HepG2 (cell line): ENCODE measurements around the gene SF3A2. TPM values are rescaled to one million over a fixed set of nuclear protein-coding genes. Genes with fewer than 3 reads are reported as not detected.
A peak's percentile ranks its signal among the peaks of the same experiment; 100 is the strongest.

Source experiments
- ATF7 ChIP-seq, 2 experiments: fragments of 450-650 bp in 1 of 2; sonication (generic) in 1 of 2; formaldehyde crosslinking in 1 of 2; IDR thresholded peaks; 2 replicates each; pipeline versions ENCODE4 v1.4.0 to v1.6.1; 2016 to 2020; ENCODE audit warnings: antibody characterized with exemption in 1 of 2, mild to moderate bottlenecking in 1 of 2, missing genetic modification reagents in 1 of 2
- LCORL ChIP-seq, 2 experiments: fragments of 450-650 bp in 1 of 2; sonication (generic) in 1 of 2; formaldehyde crosslinking in 1 of 2; IDR thresholded peaks; 2 replicates each; pipeline versions ENCODE4 v1.5.0 to v1.6.1; 2017 to 2020; ENCODE audit warnings: antibody characterized with exemption in 1 of 2, missing genetic modification reagents in 1 of 2
- MAZ ChIP-seq, 2 experiments: sonication (generic) in 1 of 2; formaldehyde crosslinking in 1 of 2; IDR thresholded peaks; 2 replicates each; pipeline versions ENCODE4 v1.5.0 to v1.6.1; 2012 to 2020; ENCODE audit warnings: low read depth in 2 of 2, mild to moderate bottlenecking in 2 of 2, borderline replicate concordance in 1 of 2, improper control_type of control experiment in 1 of 2, low read length in 1 of 2, missing genetic modification reagents in 1 of 2, moderate library complexity in 1 of 2
- NR1H2 ChIP-seq: sonication (generic); formaldehyde crosslinking; IDR thresholded peaks from 2 replicates; pipeline ENCODE4 v1.8.1; 2022; ENCODE audit warnings: low read depth, missing genetic modification reagents, borderline replicate concordance
- PITX1 ChIP-seq: sonication (generic); formaldehyde crosslinking; IDR thresholded peaks from 2 replicates; pipeline ENCODE4 v1.5.1; 2020; ENCODE audit warnings: mild to moderate bottlenecking, missing genetic modification reagents
- RAD51 ChIP-seq: fragments of 450-650 bp; IDR thresholded peaks from 2 replicates; pipeline ENCODE4 v1.6.1; 2016; ENCODE audit warnings: borderline replicate concordance
- STAT5B ChIP-seq: sonication (generic); formaldehyde crosslinking; IDR thresholded peaks from 2 replicates; pipeline ENCODE4 v1.4.0; 2020; ENCODE audit warnings: missing genetic modification reagents
- TBX2 ChIP-seq: sonication (generic); formaldehyde crosslinking; IDR thresholded peaks from 2 replicates; pipeline ENCODE4 v1.5.0; 2020; ENCODE audit warnings: missing genetic modification reagents, mild to moderate bottlenecking, borderline replicate concordance
- TSC22D2 ChIP-seq: sonication (generic); formaldehyde crosslinking; IDR thresholded peaks from 2 replicates; pipeline ENCODE4 v1.5.1; 2020; ENCODE audit warnings: missing genetic modification reagents, mild to moderate bottlenecking, borderline replicate concordance
- ZBTB21 ChIP-seq: sonication (generic); formaldehyde crosslinking; IDR thresholded peaks from 2 replicates; pipeline ENCODE4 v1.4.0; 2020; ENCODE audit warnings: missing genetic modification reagents
- ZFP41 ChIP-seq: sonication (generic); formaldehyde crosslinking; IDR thresholded peaks from 2 replicates; pipeline ENCODE4 v1.4.0; 2020; ENCODE audit warnings: mild to moderate bottlenecking, missing genetic modification reagents, borderline replicate concordance
- ZNF432 ChIP-seq: sonication (generic); formaldehyde crosslinking; IDR thresholded peaks from 2 replicates; pipeline ENCODE4 v1.5.0; 2020; ENCODE audit warnings: missing genetic modification reagents, mild to moderate bottlenecking, borderline replicate concordance
- polyA plus RNA-seq, 8 experiments: library from polyadenylated mRNA; depleted of rRNA in 3 of 8; stranded (reverse) in 7 of 8; unstranded in 1 of 8; fragments of >200 nt; fragmentation: Illumina TruSeq in 4 of 8; extraction: Trizol in 4 of 8; gene quantifications; 2 replicates each; pipeline versions ENCODE4 v1.2.1 to v1.2.3, GENCODE V29; 2011 to 2016; ENCODE audit warnings: low read depth in 4 of 8, missing spikeins in 1 of 8, mixed read lengths in 1 of 8; ENCODE audit not compliant: insufficient read depth in 1 of 8
- total RNA-seq, 5 experiments: library from RNA; depleted of rRNA; stranded (reverse); fragments of >200 nt; fragmentation: Illumina TruSeq; extraction: Trizol; gene quantifications; 2 replicates each; pipeline ENCODE4 v1.2.3, GENCODE V29; 2016; ENCODE audit warnings: low read depth in 1 of 5
- TF ChIP-seq, protein P1 (sequence below): sonication (generic); formaldehyde crosslinking; IDR thresholded peaks from 2 replicates; pipeline ENCODE4 v1.4.0; 2020; ENCODE audit warnings: mild to moderate bottlenecking, missing genetic modification reagents, borderline replicate concordance
- TF ChIP-seq, protein P2 (sequence below): sonication (generic); formaldehyde crosslinking; IDR thresholded peaks from 2 replicates; pipeline ENCODE4 v1.4.0; 2020; ENCODE audit warnings: missing genetic modification reagents
- TF ChIP-seq, protein P3 (sequence below): sonication (generic); formaldehyde crosslinking; IDR thresholded peaks from 2 replicates; pipeline ENCODE4 v1.4.0; 2020; ENCODE audit warnings: missing genetic modification reagents
- TF ChIP-seq, protein P4 (sequence below): sonication (generic); formaldehyde crosslinking; IDR thresholded peaks from 2 replicates; pipeline ENCODE4 v1.4.0; 2020; ENCODE audit warnings: missing genetic modification reagents; ENCODE audit errors: not compliant biosample characterization

The SF3A2 gene
- total and polyA plus RNA-seq, 2 of the 13 experiments (the other 11 are each of a cell fraction or from before 2014, with no cell fraction given) = 8.6 to 8.8 TPM

DNA sequence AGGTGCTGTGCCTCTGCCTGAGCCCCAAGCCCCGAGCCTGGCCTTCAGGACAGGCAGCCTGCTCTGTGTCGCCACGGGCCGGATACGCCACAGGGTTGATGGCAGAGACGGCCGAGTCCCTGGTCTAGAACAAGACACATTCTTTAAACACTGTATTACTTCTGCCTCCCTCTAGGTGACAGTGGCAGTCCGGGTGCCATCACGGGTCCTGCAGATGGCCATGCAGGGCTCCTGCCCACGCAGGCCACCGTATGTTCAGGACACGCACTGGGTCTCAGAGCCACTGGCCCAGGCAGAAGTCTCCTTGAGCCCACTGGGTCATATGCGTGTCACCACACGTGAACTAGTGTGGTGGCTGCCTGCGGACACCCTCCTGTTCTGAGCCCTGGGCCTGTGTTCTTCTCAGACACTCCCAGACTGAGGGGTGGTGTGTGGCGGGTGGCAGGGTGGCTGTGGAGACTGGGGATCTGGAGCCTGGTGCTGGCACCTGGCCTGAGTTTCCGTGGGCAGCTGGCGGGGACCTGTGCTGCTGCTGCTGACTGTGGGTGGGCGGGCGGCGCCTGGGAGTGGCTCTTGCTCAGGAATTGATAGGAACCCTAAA, 4.9 kb upstream of the SF3A2 start (continued):
- TF ChIP-seq, protein P1, sequence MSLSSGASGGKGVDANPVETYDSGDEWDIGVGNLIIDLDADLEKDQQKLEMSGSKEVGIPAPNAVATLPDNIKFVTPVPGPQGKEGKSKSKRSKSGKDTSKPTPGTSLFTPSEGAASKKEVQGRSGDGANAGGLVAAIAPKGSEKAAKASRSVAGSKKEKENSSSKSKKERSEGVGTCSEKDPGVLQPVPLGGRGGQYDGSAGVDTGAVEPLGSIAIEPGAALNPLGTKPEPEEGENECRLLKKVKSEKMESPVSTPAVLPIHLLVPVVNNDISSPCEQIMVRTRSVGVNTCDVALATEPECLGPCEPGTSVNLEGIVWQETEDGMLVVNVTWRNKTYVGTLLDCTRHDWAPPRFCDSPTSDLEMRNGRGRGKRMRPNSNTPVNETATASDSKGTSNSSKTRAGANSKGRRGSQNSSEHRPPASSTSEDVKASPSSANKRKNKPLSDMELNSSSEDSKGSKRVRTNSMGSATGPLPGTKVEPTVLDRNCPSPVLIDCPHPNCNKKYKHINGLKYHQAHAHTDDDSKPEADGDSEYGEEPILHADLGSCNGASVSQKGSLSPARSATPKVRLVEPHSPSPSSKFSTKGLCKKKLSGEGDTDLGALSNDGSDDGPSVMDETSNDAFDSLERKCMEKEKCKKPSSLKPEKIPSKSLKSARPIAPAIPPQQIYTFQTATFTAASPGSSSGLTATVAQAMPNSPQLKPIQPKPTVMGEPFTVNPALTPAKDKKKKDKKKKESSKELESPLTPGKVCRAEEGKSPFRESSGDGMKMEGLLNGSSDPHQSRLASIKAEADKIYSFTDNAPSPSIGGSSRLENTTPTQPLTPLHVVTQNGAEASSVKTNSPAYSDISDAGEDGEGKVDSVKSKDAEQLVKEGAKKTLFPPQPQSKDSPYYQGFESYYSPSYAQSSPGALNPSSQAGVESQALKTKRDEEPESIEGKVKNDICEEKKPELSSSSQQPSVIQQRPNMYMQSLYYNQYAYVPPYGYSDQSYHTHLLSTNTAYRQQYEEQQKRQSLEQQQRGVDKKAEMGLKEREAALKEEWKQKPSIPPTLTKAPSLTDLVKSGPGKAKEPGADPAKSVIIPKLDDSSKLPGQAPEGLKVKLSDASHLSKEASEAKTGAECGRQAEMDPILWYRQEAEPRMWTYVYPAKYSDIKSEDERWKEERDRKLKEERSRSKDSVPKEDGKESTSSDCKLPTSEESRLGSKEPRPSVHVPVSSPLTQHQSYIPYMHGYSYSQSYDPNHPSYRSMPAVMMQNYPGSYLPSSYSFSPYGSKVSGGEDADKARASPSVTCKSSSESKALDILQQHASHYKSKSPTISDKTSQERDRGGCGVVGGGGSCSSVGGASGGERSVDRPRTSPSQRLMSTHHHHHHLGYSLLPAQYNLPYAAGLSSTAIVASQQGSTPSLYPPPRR (CRISPR knock-in tag) = no peak
- TF ChIP-seq ATF7 (IDR thresholded peaks at IDR 0.05) (no peak), ATF7 (CRISPR knock-in tag; IDR thresholded peaks at IDR 0.05) (no peak), PITX1 (CRISPR knock-in tag) (0 out of 2 replicates have a peak, but pooled peaks have one; percentile 32), ZFP41 (CRISPR knock-in tag) (no peak), LCORL (IDR thresholded peaks at IDR 0.05) (no peak), LCORL (CRISPR knock-in tag; IDR thresholded peaks at IDR 0.05) (no peak), RAD51 (no peak), NR1H2 (CRISPR knock-in tag) (no peak), TBX2 (CRISPR knock-in tag) (no peak), MAZ (IDR thresholded peaks at IDR 0.05; ENCODE audit: borderline replicate concordance, low read depth, low read length) (no peak), MAZ (CRISPR knock-in tag; IDR thresholded peaks at IDR 0.05; ENCODE audit: low read depth) (no peak), TSC22D2 (no peak), ZBTB21 (CRISPR knock-in tag) (no peak), STAT5B (CRISPR knock-in tag) (no peak), ZNF432 (CRISPR knock-in tag) (no peak)
- TF ChIP-seq, protein P2, sequence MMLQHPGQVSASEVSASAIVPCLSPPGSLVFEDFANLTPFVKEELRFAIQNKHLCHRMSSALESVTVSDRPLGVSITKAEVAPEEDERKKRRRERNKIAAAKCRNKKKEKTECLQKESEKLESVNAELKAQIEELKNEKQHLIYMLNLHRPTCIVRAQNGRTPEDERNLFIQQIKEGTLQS = no peak
- TF ChIP-seq, protein P3, sequence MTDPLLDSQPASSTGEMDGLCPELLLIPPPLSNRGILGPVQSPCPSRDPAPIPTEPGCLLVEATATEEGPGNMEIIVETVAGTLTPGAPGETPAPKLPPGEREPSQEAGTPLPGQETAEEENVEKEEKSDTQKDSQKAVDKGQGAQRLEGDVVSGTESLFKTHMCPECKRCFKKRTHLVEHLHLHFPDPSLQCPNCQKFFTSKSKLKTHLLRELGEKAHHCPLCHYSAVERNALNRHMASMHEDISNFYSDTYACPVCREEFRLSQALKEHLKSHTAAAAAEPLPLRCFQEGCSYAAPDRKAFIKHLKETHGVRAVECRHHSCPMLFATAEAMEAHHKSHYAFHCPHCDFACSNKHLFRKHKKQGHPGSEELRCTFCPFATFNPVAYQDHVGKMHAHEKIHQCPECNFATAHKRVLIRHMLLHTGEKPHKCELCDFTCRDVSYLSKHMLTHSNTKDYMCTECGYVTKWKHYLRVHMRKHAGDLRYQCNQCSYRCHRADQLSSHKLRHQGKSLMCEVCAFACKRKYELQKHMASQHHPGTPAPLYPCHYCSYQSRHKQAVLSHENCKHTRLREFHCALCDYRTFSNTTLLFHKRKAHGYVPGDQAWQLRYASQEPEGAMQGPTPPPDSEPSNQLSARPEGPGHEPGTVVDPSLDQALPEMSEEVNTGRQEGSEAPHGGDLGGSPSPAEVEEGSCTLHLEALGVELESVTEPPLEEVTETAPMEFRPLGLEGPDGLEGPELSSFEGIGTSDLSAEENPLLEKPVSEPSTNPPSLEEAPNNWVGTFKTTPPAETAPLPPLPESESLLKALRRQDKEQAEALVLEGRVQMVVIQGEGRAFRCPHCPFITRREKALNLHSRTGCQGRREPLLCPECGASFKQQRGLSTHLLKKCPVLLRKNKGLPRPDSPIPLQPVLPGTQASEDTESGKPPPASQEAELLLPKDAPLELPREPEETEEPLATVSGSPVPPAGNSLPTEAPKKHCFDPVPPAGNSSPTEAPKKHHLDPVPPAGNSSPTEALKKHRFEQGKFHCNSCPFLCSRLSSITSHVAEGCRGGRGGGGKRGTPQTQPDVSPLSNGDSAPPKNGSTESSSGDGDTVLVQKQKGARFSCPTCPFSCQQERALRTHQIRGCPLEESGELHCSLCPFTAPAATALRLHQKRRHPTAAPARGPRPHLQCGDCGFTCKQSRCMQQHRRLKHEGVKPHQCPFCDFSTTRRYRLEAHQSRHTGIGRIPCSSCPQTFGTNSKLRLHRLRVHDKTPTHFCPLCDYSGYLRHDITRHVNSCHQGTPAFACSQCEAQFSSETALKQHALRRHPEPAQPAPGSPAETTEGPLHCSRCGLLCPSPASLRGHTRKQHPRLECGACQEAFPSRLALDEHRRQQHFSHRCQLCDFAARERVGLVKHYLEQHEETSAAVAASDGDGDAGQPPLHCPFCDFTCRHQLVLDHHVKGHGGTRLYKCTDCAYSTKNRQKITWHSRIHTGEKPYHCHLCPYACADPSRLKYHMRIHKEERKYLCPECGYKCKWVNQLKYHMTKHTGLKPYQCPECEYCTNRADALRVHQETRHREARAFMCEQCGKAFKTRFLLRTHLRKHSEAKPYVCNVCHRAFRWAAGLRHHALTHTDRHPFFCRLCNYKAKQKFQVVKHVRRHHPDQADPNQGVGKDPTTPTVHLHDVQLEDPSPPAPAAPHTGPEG = no peak
- TF ChIP-seq, protein P4, sequence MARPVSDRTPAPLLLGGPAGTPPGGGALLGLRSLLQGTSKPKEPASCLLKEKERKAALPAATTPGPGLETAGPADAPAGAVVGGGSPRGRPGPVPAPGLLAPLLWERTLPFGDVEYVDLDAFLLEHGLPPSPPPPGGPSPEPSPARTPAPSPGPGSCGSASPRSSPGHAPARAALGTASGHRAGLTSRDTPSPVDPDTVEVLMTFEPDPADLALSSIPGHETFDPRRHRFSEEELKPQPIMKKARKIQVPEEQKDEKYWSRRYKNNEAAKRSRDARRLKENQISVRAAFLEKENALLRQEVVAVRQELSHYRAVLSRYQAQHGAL = no peak
